Adrenal gland (tissue), 12 donors: ENCODE results near the gene SCN4A. TPM values are rescaled to one million over a fixed set of nuclear protein-coding genes. Genes with fewer than 3 reads are reported as not detected.

ENCODE experiments used
- DNase-seq, 7 donors: peaks; one replicate each; pipeline ENCODE4 v3.0.0-alpha.2; 2019 to 2020
- H3K27ac ChIP-seq, 5 donors: fragments of 200-600 bp; sonication (generic) in 4 of 5; 1 replicate in 3 of 5; 2 replicates in 2 of 5; pipeline versions ENCODE4 v1.5.1 to v1.8.0; 2016 to 2020; ENCODE audit warnings: mild to moderate bottlenecking in 1 of 5
- H3K27me3 ChIP-seq: fragments of 200-600 bp; 2 replicates; pipeline ENCODE4 v1.8.0; 2021
- H3K36me3 ChIP-seq, 2 donors: fragments of 200-600 bp; replicated peaks in 1 of 2; 1 replicate in 1 of 2; 2 replicates in 1 of 2; pipeline versions ENCODE4 v1.5.1 to v1.8.0; 2018 to 2022
- H3K4me1 ChIP-seq, 2 donors: fragments of 200-600 bp; replicated peaks in 1 of 2; 1 replicate in 1 of 2; 2 replicates in 1 of 2; pipeline versions ENCODE4 v1.5.1 to v1.8.0; 2018 to 2021
- H3K4me3 ChIP-seq, 4 donors: fragments of 200-600 bp; sonication (generic) in 3 of 4; one replicate each; pipeline ENCODE4 v1.5.1; 2016 to 2018
- H3K9me3 ChIP-seq, 3 donors: fragments of 200-600 bp; sonication (generic) in 1 of 3; replicated peaks in 1 of 3; 1 replicate in 2 of 3; 2 replicates in 1 of 3; pipeline versions ENCODE4 v1.5.1 to v1.8.0; 2016 to 2021
- CTCF ChIP-seq, 6 experiments: fragments of 450-650 bp in 4 of 6; fragments of 200-600 bp in 2 of 6; sonication (generic) in 1 of 6; IDR thresholded peaks; 1 replicate in 5 of 6; 2 replicates in 1 of 6; pipeline versions ENCODE4 v1.5.1 to v1.8.0; 2016 to 2021; ENCODE audit warnings: antibody characterized with exemption in 6 of 6, mild to moderate bottlenecking in 2 of 6, moderate library complexity in 1 of 6
- POLR2A ChIP-seq, 2 donors: fragments of 450-650 bp; IDR thresholded peaks; one replicate each; pipeline ENCODE4 v1.6.1; 2017; ENCODE audit warnings: antibody characterized with exemption in 2 of 2, mild to moderate bottlenecking in 2 of 2, moderate library complexity in 1 of 2
- WGBS, 4 donors: extraction: QIAGEN DNeasy Blood & Tissue Kit in 2 of 4; methylation state at CpG; one replicate each; pipeline versions ENCODE4 v1.1.5 to v1.1.7; 2013 to 2017; 5-methylcytosine and 5-hydroxymethylcytosine counted together
- intact Hi-C, 2 donors: fragments of 100-400 bp; cut with DNase I; formaldehyde crosslinking; loops; one replicate each; pipeline versions ENCODE4 v1.14.1 to v1.15.0; 2022 to 2023
- polyA plus RNA-seq, 3 donors: library from polyadenylated mRNA; stranded (reverse); fragments of 200-250 nt in 2 of 3; fragments of 350-450 nt in 1 of 3; fragmentation: Illumina TruSeq in 1 of 3; extraction: RNeasy Lipid Tissue Mini Kit (QIAGEN cat#74804) in 1 of 3; gene quantifications; one replicate each; pipeline ENCODE4 v1.2.3, GENCODE V29; 2013 to 2014
- total RNA-seq, 9 donors: library from RNA; depleted of rRNA in 4 of 9; stranded (reverse); fragments of >200 nt in 4 of 9; fragments of 120-200 nt in 1 of 9; fragmentation: NEBNext Ultra II Directional in 1 of 9; extraction: Animal tissue kit (Norgen Biotek cat#: 25700) in 1 of 9; gene quantifications; one replicate each; pipeline versions ENCODE4 v1.1.0 to v1.2.4, GENCODE V29; 2013 to 2023
- donor health status: healthy with polysubstance abuse.
- donor health status: Bipolar disorder and iron deficiency.
- donor health status: DM: yes; HTN: yes; CAD: no.
- donor health status: DM: no; HTN: no; CAD: no.
- donor health status: DM: no; HTN: no; CAD: no.
- donor health status: DM: yes; HTN: yes; CAD: no.

The SCN4A gene
- total and polyA plus RNA-seq, 12 donors = 0.30 to 4.2 (median 1.5) TPM

- WGBS, 4 donors = 78 to 88% (median 80%) methylated on average over 7 to 24 of the region's 24 CpGs
- H3K4me3 ChIP-seq = no peak overlapping the region
- H3K27me3 ChIP-seq = no peaks in the 10 kb centered on the region
- H3K4me1 ChIP-seq = no peaks in the 10 kb centered on the region
- intact Hi-C loops = no loop called here
- H3K27ac ChIP-seq = no peak overlapping the region
- TF ChIP-seq CTCF (IDR thresholded peaks at IDR 0.05) (no peak), POLR2A (IDR thresholded peaks at IDR 0.05) (no peak)
- H3K36me3 ChIP-seq = no peaks in the 10 kb centered on the region
- no peaks in the 10 kb centered on the region for H3K9me3 ChIP-seq
- no peak for DNase-seq
Measured at GRCh38 chr17:63944736-63945499, 27.8 kb downstream of the SCN4A start.

GRCh38 chr17:63943745-63944144, 29.0 kb downstream of the SCN4A start:
- intact Hi-C loops = no loop called here
- Histone ChIP-seq H3K27me3 (no peaks in the 10 kb centered on the region), H3K27ac (no peak overlapping the region), H3K9me3 (no peaks in the 10 kb centered on the region), H3K4me1 (no peaks in the 10 kb centered on the region), H3K4me3 (no peak overlapping the region), H3K36me3 (no peaks in the 10 kb centered on the region)
- no peak for DNase-seq
- 84 to 92% (median 88%) methylated on average over 8 to 9 of the region's 9 CpGs for WGBS, 4 donors
- TF ChIP-seq CTCF (IDR thresholded peaks at IDR 0.05) (no peak), POLR2A (IDR thresholded peaks at IDR 0.05) (no peak)

GRCh38 chr17:63942309-63942985, 30.3 kb downstream of the SCN4A start:
- Histone ChIP-seq H3K27ac (no peak overlapping the region), H3K4me1 (no peaks in the 10 kb centered on the region), H3K9me3 (no peaks in the 10 kb centered on the region), H3K36me3 (no peaks in the 10 kb centered on the region), H3K4me3 (no peak overlapping the region), H3K27me3 (no peaks in the 10 kb centered on the region)
- TF ChIP-seq POLR2A (IDR thresholded peaks at IDR 0.05) (no peak), CTCF (IDR thresholded peaks at IDR 0.05) (no peak)
- 91 to 96% (median 94%) methylated on average over 16 to 21 of the region's 21 CpGs for WGBS, 4 donors
- no peak for DNase-seq
- intact Hi-C loops = no loop called here

- Histone ChIP-seq H3K27me3 (no peaks in the 10 kb centered on the region), H3K9me3 (no peaks in the 10 kb centered on the region), H3K4me1 (no peaks in the 10 kb centered on the region), H3K4me3 (no peak overlapping the region), H3K27ac (no peak overlapping the region), H3K36me3 (no peaks in the 10 kb centered on the region)
- intact Hi-C loops = no loop called here
- TF ChIP-seq POLR2A (IDR thresholded peaks at IDR 0.05) = no peak
- no peak for TF ChIP-seq CTCF (IDR thresholded peaks at IDR 0.05)
- 90 to 91% (median 91%) methylated on average over 11 to 23 of the region's 23 CpGs for WGBS, 4 donors
- no peak for DNase-seq
Measured at GRCh38 chr17:63941751-63942150, 31.0 kb downstream of the SCN4A start.
